Activated B cell treated with CpG ODN at 0.5 μM for 24 hours (primary cell): ENCODE results near the gene PARP8. TPM values are rescaled to one million over a fixed set of nuclear protein-coding genes. Genes with fewer than 3 reads are reported as not detected.

Source experiments
- ATAC-seq: fragments of 200-7000 bp; cut with Tn5 transposase; one replicate; pipeline ENCODE4 v1.10.0; 2021; ENCODE audit warnings: low read depth, mild to moderate bottlenecking, moderate library complexity
- CTCF ChIA-PET: fragments of 350-600 bp; sonication (Branson Sonifier 250); formaldehyde crosslinking; loops from one replicate; lab custom pipeline; 2021; ENCODE audit warnings: antibody characterized with exemption; lab: Charles Lee
- POLR2A ChIA-PET: fragments of 350-600 bp; sonication (Branson Sonifier 250); formaldehyde crosslinking; loops from one replicate; lab custom pipeline; 2021; ENCODE audit warnings: antibody characterized with exemption; lab: Charles Lee
- DNase-seq: peaks from one replicate; pipeline ENCODE4 v3.0.0; 2022
- H3K27ac Mint-ChIP-seq: one replicate; pipeline ENCODE4 v1.8.0; 2020; ENCODE audit warnings: mixed read lengths
- H3K27me3 Mint-ChIP-seq: one replicate; pipeline ENCODE4 v1.8.0; 2021; ENCODE audit warnings: mixed read lengths
- H3K36me3 Mint-ChIP-seq: one replicate; pipeline ENCODE4 v1.8.0; 2021; ENCODE audit warnings: low read depth, mixed read lengths
- H3K4me1 Mint-ChIP-seq: one replicate; pipeline ENCODE4 v1.8.0; 2021; ENCODE audit warnings: mixed read lengths
- H3K4me3 Mint-ChIP-seq: one replicate; pipeline ENCODE4 v1.8.0; 2020; ENCODE audit warnings: mild to moderate bottlenecking, mixed read lengths
- H3K9me3 Mint-ChIP-seq: one replicate; pipeline ENCODE4 v1.8.0; 2020; ENCODE audit warnings: mixed read lengths
- intact Hi-C: fragments of 100-400 bp; cut with micrococcal nuclease; formaldehyde crosslinking; loops from one replicate; pipeline ENCODE4 v1.15.1; 2024
- total RNA-seq: library from RNA; stranded (reverse); gene quantifications from 2 replicates; pipeline ENCODE4 v1.2.3, GENCODE V29; 2022
- TF ChIP-seq, protein P1 (sequence below): fragments of 200-600 bp; IDR thresholded peaks from one replicate; pipeline ENCODE4 v1.8.0; 2022; ENCODE audit warnings: antibody characterized with exemption, mild to moderate bottlenecking

PARP8 gene
- total RNA-seq, 1 donor from 2014 or later: 56.0 TPM

DNA sequence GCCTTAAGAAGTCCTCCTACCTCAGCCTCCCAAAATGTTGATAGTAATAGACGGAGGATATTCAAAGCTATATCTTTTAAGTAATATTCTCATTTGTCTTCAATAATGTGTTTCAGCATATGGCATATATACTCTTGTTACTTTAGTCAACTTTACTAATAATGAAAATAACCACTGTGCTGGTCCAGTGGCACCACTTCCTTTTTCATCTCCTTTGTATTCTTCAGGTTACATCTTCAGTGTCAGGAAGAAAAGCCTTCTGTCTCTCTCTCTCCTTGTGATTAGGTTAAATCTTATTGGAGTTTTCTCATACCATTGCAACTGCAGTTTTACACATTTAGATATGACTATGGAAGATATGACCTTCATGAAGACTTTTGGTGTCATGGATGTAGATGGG lies 31.3 kb downstream of the PARP8 start:
- Mint-ChIP-seq H3K27me3 (no peaks in the 10 kb centered on the region), H3K4me1 (peaks cover 40% of the 10 kb centered on the region), H3K27ac (no peak overlapping the region), H3K36me3 (peaks cover 15% of the 10 kb centered on the region), H3K4me3 (no peak overlapping the region), H3K9me3 (no peaks in the 10 kb centered on the region)
- TF ChIP-seq, protein P1, sequence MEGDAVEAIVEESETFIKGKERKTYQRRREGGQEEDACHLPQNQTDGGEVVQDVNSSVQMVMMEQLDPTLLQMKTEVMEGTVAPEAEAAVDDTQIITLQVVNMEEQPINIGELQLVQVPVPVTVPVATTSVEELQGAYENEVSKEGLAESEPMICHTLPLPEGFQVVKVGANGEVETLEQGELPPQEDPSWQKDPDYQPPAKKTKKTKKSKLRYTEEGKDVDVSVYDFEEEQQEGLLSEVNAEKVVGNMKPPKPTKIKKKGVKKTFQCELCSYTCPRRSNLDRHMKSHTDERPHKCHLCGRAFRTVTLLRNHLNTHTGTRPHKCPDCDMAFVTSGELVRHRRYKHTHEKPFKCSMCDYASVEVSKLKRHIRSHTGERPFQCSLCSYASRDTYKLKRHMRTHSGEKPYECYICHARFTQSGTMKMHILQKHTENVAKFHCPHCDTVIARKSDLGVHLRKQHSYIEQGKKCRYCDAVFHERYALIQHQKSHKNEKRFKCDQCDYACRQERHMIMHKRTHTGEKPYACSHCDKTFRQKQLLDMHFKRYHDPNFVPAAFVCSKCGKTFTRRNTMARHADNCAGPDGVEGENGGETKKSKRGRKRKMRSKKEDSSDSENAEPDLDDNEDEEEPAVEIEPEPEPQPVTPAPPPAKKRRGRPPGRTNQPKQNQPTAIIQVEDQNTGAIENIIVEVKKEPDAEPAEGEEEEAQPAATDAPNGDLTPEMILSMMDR: no peak
- CTCF ChIA-PET: no interaction called here
- ATAC-seq: peak; percentile 62
- intact Hi-C loops: no loop called here
- DNase-seq: no peak
- POLR2A ChIA-PET: no interaction called here

DNA sequence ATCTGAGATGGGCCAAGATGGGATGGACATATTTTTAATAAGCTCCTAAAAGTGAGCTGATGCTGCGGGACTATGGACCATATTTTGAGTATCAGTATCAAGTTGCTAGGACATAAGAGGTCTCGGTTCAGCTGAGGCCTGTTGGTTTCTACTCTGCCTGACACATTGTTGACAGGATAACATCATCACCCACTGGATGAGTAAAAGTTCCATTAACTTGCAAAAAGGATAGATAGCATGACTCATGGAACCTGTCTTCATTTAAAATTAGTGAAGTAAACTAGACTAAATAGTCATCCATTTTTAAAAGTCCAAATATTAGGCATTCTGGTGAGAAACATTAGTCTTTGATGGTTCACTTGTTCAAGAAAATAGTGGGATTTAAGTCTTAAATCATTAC lies 33.3 kb downstream of the PARP8 start:
- intact Hi-C loops: no loop called here
- H3K27ac Mint-ChIP-seq: no peak overlapping the region
- POLR2A ChIA-PET: interaction anchor here (0.9 kb wide), 1 partner anchor 21 kb away, joined by 3 read pairs; no protein-coding TSS in a partner anchor
- no peaks in the 10 kb centered on the region for H3K9me3 Mint-ChIP-seq
- peaks cover 14% of the 10 kb centered on the region for H3K36me3 Mint-ChIP-seq
- DNase-seq (no peak), ATAC-seq (no peak)
- CTCF ChIA-PET: no interaction called here
- H3K27me3 Mint-ChIP-seq: no peaks in the 10 kb centered on the region
- TF ChIP-seq, protein P1: no peak
- H3K4me3 Mint-ChIP-seq: no peak overlapping the region
- H3K4me1 Mint-ChIP-seq: peaks cover 51% of the 10 kb centered on the region

DNA sequence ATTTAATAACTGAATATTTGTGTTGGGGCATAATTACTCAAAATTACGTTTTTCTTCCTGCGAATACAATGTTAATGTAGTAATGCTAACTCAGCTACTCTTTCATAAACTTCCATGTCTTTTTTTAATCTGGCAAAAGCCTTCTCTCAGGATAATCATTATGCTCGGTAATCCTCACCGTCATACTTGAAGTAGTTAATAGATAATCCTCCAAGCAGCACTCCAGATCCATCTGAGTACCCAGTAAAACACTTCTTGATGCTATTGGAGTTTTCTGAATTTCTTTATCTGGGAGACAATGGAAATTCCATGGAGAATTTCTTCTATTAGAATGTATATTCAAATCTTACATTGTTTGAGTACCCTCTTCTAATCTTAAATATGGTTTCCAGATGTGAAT lies 34.3 kb downstream of the PARP8 start:
- ChIA-PET POLR2A (no interaction called here), CTCF (no interaction called here)
- Mint-ChIP-seq H3K4me1 (peaks cover 49% of the 10 kb centered on the region), H3K27me3 (no peaks in the 10 kb centered on the region), H3K4me3 (no peak overlapping the region), H3K9me3 (no peaks in the 10 kb centered on the region), H3K36me3 (peaks cover 12% of the 10 kb centered on the region), H3K27ac (no peak overlapping the region)
- TF ChIP-seq, protein P1: no peak
- DNase-seq (no peak), ATAC-seq (no peak)
- intact Hi-C loops: no loop called here

DNA sequence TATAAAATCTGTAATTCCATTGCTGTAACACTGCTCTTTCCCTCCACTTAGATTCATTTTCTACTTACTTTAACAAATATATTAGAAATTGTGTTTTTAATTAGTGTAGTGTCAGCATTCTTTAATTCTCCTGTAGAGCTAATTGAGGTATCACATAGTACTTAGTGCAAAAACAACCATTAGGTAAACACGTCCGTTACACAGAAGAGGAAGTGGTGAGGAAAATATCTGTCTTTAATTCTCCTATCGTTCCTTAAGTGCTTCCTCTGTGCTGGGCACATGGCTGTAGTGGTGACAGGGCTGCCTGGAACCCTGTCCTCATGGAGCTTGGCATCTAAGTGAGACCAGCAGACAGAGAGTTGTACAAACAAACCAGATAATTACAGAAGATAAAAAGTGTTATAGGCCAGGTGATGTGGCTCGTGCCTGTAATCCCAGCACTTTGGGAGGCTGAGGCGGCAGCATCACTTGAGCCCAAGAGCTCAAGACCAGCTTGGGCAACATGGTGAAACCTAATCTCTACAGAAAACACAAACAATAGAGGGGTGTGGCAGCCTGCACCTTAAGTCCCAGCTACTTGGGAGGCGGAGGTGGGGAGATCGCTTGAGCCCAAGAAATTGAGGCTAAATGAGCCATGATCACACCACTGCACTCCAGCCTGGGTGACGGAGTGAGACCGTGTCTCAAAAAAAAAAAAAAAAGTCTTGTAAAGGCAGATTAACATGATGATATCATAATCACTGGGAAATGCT lies 36.4 kb downstream of the PARP8 start:
- ChIA-PET CTCF (no interaction called here), POLR2A (no interaction called here)
- Mint-ChIP-seq H3K4me1 (peaks cover 42% of the 10 kb centered on the region), H3K4me3 (no peak overlapping the region), H3K36me3 (peaks cover 12% of the 10 kb centered on the region), H3K9me3 (no peaks in the 10 kb centered on the region), H3K27me3 (no peaks in the 10 kb centered on the region), H3K27ac (peak overlapping the region; percentile 67)
- TF ChIP-seq, protein P1: no peak
- peak; percentile 45 for ATAC-seq
- intact Hi-C loops: loop anchor here (1.0 kb wide), 1 partner anchor 8 kb away; no protein-coding TSS in a partner anchor
- DNase-seq: no peak

DNA sequence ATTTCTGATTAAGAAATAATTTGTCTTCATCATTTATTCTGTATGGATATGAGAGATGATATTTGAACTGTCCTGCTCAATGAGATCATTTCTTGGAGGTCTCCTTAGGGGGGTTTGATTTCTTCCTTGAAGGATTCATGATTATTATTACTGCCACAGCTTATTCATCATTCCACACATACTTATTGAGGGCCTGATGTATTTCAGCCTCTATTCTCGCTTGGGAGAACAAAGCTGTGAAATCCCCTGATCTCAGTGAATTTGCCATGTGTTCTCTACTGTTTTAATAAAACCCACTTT lies 36.9 kb downstream of the PARP8 start:
- no peaks in the 10 kb centered on the region for H3K27me3 Mint-ChIP-seq
- peaks cover 44% of the 10 kb centered on the region for H3K4me1 Mint-ChIP-seq
- intact Hi-C loops: no loop called here
- no peak for ATAC-seq
- CTCF ChIA-PET: no interaction called here
- no peak overlapping the region for H3K27ac Mint-ChIP-seq
- H3K9me3 Mint-ChIP-seq: no peaks in the 10 kb centered on the region
- DNase-seq: no peak
- TF ChIP-seq, protein P1: no peak
- POLR2A ChIA-PET: no interaction called here
- H3K4me3 Mint-ChIP-seq: no peak overlapping the region
- peaks cover 12% of the 10 kb centered on the region for H3K36me3 Mint-ChIP-seq
